SK-N-SH (cell line): ENCODE data around the gene DLL4. TPM values are rescaled to one million over a fixed set of nuclear protein-coding genes. Genes with fewer than 3 reads are reported as not detected.

ENCODE experiments used
- CTCF ChIA-PET: fragments of 300-600, 350-600 bp; formaldehyde crosslinking; extraction: SDS; loops from one replicate; lab custom pipeline; 2021; lab: Yijun Ruan, JAX
- POLR2A ChIA-PET: fragments of 350-600 bp; sonication (Branson Sonifier 250); formaldehyde crosslinking; extraction: SDS; loops from one replicate; lab custom pipeline; 2020; ENCODE audit warnings: antibody characterized with exemption, inconsistent platforms; lab: Yijun Ruan, JAX
- DNase-seq: peaks from one replicate; pipeline ENCODE4 v3.0.0; 2012
- H2AFZ ChIP-seq: fragments of 200-600 bp; sonication (generic); 2 replicates; pipeline ENCODE4 v1.8.1; 2016; ENCODE audit warnings: antibody characterized with exemption, mild to moderate bottlenecking, low read depth
- H3F3A ChIP-seq: fragments of 200-600 bp; sonication (generic); replicated peaks from 2 replicates; pipeline ENCODE3; 2016; ENCODE audit warnings: antibody characterized with exemption, mild to moderate bottlenecking; ENCODE audit not compliant: insufficient read depth
- H3K27ac ChIP-seq, 2 experiments: fragments of 200-500 bp in 1 of 2; fragments of 200-600 bp in 1 of 2; sonication (Bioruptor generic) in 1 of 2; sonication (generic), shearing (Covaris generic) in 1 of 2; 2 replicates each; pipeline versions ENCODE4 v1.5.1 to v1.6.1; 2014 to 2016; ENCODE audit warnings: low read depth in 2 of 2, inconsistent platforms in 1 of 2, low read length in 1 of 2, mild to moderate bottlenecking in 1 of 2, mixed read lengths in 1 of 2
- H3K27me3 ChIP-seq: fragments of 200-600 bp; sonication (generic), shearing (Covaris generic); 2 replicates; pipeline ENCODE4 v1.6.1; 2016; ENCODE audit warnings: mixed run types; ENCODE audit not compliant: insufficient read depth
- H3K36me3 ChIP-seq, 2 experiments: fragments of 200-500 bp in 1 of 2; fragments of 200-600 bp in 1 of 2; sonication (Bioruptor generic) in 1 of 2; sonication (generic) in 1 of 2; replicated peaks in 1 of 2; 2 replicates each; pipeline versions ENCODE3 to v1.5.1; 2014 to 2016; ENCODE audit warnings: low read length in 1 of 2, mild to moderate bottlenecking in 1 of 2; ENCODE audit not compliant: insufficient read depth in 2 of 2, control insufficient read depth in 1 of 2
- H3K4me1 ChIP-seq, 2 experiments: fragments of 200-500 bp in 1 of 2; fragments of 200-600 bp in 1 of 2; sonication (Bioruptor generic) in 1 of 2; sonication (generic), shearing (Covaris generic) in 1 of 2; 2 replicates each; pipeline versions ENCODE4 v1.5.1 to v1.6.1; 2014 to 2016; ENCODE audit warnings: low read depth in 1 of 2, low read length in 1 of 2, mixed run types in 1 of 2; ENCODE audit not compliant: insufficient read depth in 2 of 2, control insufficient read depth in 1 of 2
- H3K4me2 ChIP-seq: fragments of 200-600 bp; sonication (generic), shearing (Covaris generic); 2 replicates; pipeline ENCODE4 v1.6.1; 2017; ENCODE audit warnings: mixed run types
- H3K4me3 ChIP-seq, 2 experiments: fragments of 200-500 bp in 1 of 2; fragments of 200-600 bp in 1 of 2; sonication (Bioruptor generic) in 1 of 2; sonication (generic), shearing (Covaris generic) in 1 of 2; 2 replicates each; pipeline versions ENCODE4 v1.5.1 to v1.8.1; 2014 to 2016; ENCODE audit warnings: low read depth in 2 of 2, inconsistent platforms in 1 of 2, low read length in 1 of 2, mild to moderate bottlenecking in 1 of 2, mixed read lengths in 1 of 2, moderate library complexity in 1 of 2
- H3K79me2 ChIP-seq: fragments of 200-600 bp; sonication (generic); 2 replicates; pipeline ENCODE4 v1.8.1; 2017; ENCODE audit warnings: mild to moderate bottlenecking; ENCODE audit not compliant: insufficient read depth
- H3K9ac ChIP-seq: fragments of 200-600 bp; sonication (generic); 2 replicates; pipeline ENCODE4 v1.6.1; 2017; ENCODE audit warnings: mixed run types
- H3K9me2 ChIP-seq: fragments of 200-600 bp; sonication (generic); 2 replicates; pipeline ENCODE4 v1.6.1; 2017; ENCODE audit warnings: mixed run types
- H3K9me3 ChIP-seq: fragments of 200-600 bp; sonication (generic); 2 replicates; pipeline ENCODE4 v1.6.1; 2017; ENCODE audit warnings: mixed run types, mild to moderate bottlenecking, moderate library complexity
- H4K20me1 ChIP-seq: fragments of 200-600 bp; sonication (generic); 2 replicates; pipeline ENCODE4 v1.6.1; 2017; ENCODE audit warnings: mild to moderate bottlenecking, mixed run types; ENCODE audit not compliant: insufficient read depth
- CTCF ChIP-seq: fragments of 200-600 bp; sonication (generic); IDR thresholded peaks from 2 replicates; pipeline ENCODE4 v1.6.1; 2017; ENCODE audit warnings: antibody characterized with exemption, mild to moderate bottlenecking, moderate library complexity
- ELF1 ChIP-seq: IDR thresholded peaks from 2 replicates; pipeline ENCODE4 v1.4.0; 2012
- FOSL2 ChIP-seq: IDR thresholded peaks from 2 replicates; pipeline ENCODE4 v1.4.0; 2012; ENCODE audit warnings: low read depth, mild to moderate bottlenecking, moderate library complexity, borderline replicate concordance
- FOXJ3 ChIP-seq: sonication (generic); formaldehyde crosslinking; IDR thresholded peaks from 2 replicates; pipeline ENCODE4 v1.5.1; 2020; ENCODE audit warnings: mild to moderate bottlenecking, missing genetic modification reagents
- GABPA ChIP-seq: IDR thresholded peaks from 2 replicates; pipeline ENCODE4 v1.4.0; 2012; ENCODE audit warnings: low read depth, mild to moderate bottlenecking
- JUND ChIP-seq: IDR thresholded peaks from 2 replicates; pipeline ENCODE4 v1.4.0; 2012
- MAX ChIP-seq: IDR thresholded peaks from 2 replicates; pipeline ENCODE4 v1.4.0; 2012; ENCODE audit warnings: low read depth
- MXI1 ChIP-seq: IDR thresholded peaks from 2 replicates; pipeline ENCODE4 v1.6.1; 2012; ENCODE audit warnings: mild to moderate bottlenecking, low read depth, low read length, improper control_type of control experiment
- NFIC ChIP-seq: IDR thresholded peaks from 2 replicates; pipeline ENCODE4 v1.4.0; 2012; ENCODE audit warnings: borderline replicate concordance
- NRF1 ChIP-seq: IDR thresholded peaks from 2 replicates; pipeline ENCODE4 v1.6.1; 2012; ENCODE audit warnings: low read depth, mild to moderate bottlenecking, low read length
- POLR2AphosphoS5 ChIP-seq: IDR thresholded peaks from 2 replicates; pipeline ENCODE4 v1.6.1; 2012; ENCODE audit warnings: low read depth, low read length
- RCOR1 ChIP-seq: fragments of 150-350 bp; IDR thresholded peaks from 2 replicates; pipeline ENCODE4 v1.6.1; 2017; ENCODE audit warnings: antibody characterized with exemption, low read length
- RFX5 ChIP-seq: IDR thresholded peaks from 2 replicates; pipeline ENCODE4 v1.6.1; 2012; ENCODE audit warnings: mild to moderate bottlenecking, improper control_type of control experiment, low read length
- RXRA ChIP-seq: IDR thresholded peaks from 2 replicates; pipeline ENCODE4 v1.4.0; 2012; ENCODE audit warnings: low read depth, mild to moderate bottlenecking, borderline replicate concordance
- SIN3A ChIP-seq: IDR thresholded peaks from 2 replicates; pipeline ENCODE4 v1.6.1; 2012; ENCODE audit warnings: low read depth, mild to moderate bottlenecking, low read length, moderate library complexity, borderline replicate concordance
- SMC3 ChIP-seq: IDR thresholded peaks from 2 replicates; pipeline ENCODE4 v1.6.1; 2012; ENCODE audit warnings: low read depth, low read length, improper control_type of control experiment
- TAF1 ChIP-seq: IDR thresholded peaks from 2 replicates; pipeline ENCODE4 v1.6.1; 2012; ENCODE audit warnings: low read depth, mild to moderate bottlenecking, low read length, moderate library complexity, borderline replicate concordance
- USF2 ChIP-seq: fragments of 150-350 bp; IDR thresholded peaks from 2 replicates; pipeline ENCODE4 v1.6.1; 2017; ENCODE audit warnings: antibody characterized with exemption, low read length, low read depth, borderline replicate concordance
- WGBS: methylation state at CpG from one replicate; pipeline ENCODE4 v1.1.6; 2017; ENCODE audit warnings: low lambda C conversion rate; 5-methylcytosine and 5-hydroxymethylcytosine counted together
- polyA plus RNA-seq, 3 experiments: library from polyadenylated mRNA; depleted of rRNA; stranded (reverse); fragments of >200 nt; gene quantifications; 2 replicates each; pipeline ENCODE4 v1.2.3, GENCODE V29; 2012
- TF ChIP-seq, protein P1 (sequence below): IDR thresholded peaks from 2 replicates; pipeline ENCODE4 v1.4.0; 2012; ENCODE audit warnings: low read depth, borderline replicate concordance

DLL4 gene
- polyA plus RNA-seq, 1 of the 3 experiments (the other 2 are of a cell fraction) = 0.03 TPM

GRCh38 chr15:40985541-40986330 is 56.6 kb downstream of the DLL4 start:
- CTCF ChIA-PET = no interaction called here
- H3K79me2 ChIP-seq = no peaks in the 10 kb centered on the region
- no peak overlapping the region for H3K4me3 ChIP-seq
- WGBS = 63% methylated on average over 6 of the region's 6 CpGs
- peak overlapping the region; percentile 21; the same call in 1 of the 2 replicates for H3K4me2 ChIP-seq
- H3K9ac ChIP-seq = peak overlapping the region; percentile 40; the same call in 1 of the 2 replicates
- H3K9me2 ChIP-seq = no peaks in the 10 kb centered on the region
- no peaks in the 10 kb centered on the region for H4K20me1 ChIP-seq
- H3K27me3 ChIP-seq = no peaks in the 10 kb centered on the region
- peaks cover 50 to 54% of the 10 kb centered on the region in 2 experiments for H3K36me3 ChIP-seq
- POLR2A ChIA-PET = no interaction called here
- H3K27ac ChIP-seq = peak overlapping the region in 1 of 2 experiments; percentile 91; a peak in 2 of 4 replicates
- peaks cover 52% of the 10 kb centered on the region for H3F3A ChIP-seq
- H3K4me1 ChIP-seq = peaks cover 0 to 38% of the 10 kb centered on the region in 2 experiments; a peak in 2 of 4 replicates
- H3K9me3 ChIP-seq = no peaks in the 10 kb centered on the region
- TF ChIP-seq SIN3A (no peak), JUND (no peak), FOSL2 (peak; percentile 47; the same call in 1 of the 2 replicates)
- H2AFZ ChIP-seq = no peak overlapping the region
- DNase-seq = no peak

DNA sequence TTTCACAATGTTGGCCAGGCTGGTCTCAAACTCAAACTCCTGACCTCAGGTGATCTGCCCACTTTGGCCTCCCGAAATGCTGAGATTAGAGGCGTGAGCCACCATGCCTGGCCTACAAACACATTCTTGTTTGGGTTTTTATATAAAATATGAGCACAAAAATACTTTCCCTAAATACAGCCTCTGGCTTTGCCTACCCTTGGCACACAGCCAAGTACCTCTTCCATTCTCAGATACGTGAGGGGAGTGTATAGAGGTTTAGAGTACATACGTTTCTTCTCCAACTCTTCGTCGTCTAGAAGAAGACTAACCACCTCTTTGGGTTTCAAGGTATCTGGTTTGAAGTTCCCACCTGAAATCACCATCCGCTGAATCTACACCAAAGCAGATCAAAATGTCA is 57.7 kb downstream of the DLL4 start:
- peaks cover 46 to 48% of the 10 kb centered on the region in 2 experiments for H3K36me3 ChIP-seq
- TF ChIP-seq NFIC = peak; percentile 40; the same call in 1 of the 2 replicates
- no peak for TF ChIP-seq FOSL2
- DNase-seq = no peak
- WGBS = 93% methylated on average over 7 of the region's 7 CpGs
- peaks cover 51% of the 10 kb centered on the region for H3F3A ChIP-seq
- no peaks in the 10 kb centered on the region for H3K79me2 ChIP-seq
- H3K4me3 ChIP-seq = no peak overlapping the region
- POLR2A ChIA-PET = no interaction called here
- no peaks in the 10 kb centered on the region for H3K9me3 ChIP-seq
- H3K4me2 ChIP-seq = no peak overlapping the region
- H4K20me1 ChIP-seq = no peaks in the 10 kb centered on the region
- H2AFZ ChIP-seq = no peak overlapping the region
- H3K9me2 ChIP-seq = no peaks in the 10 kb centered on the region
- no peak overlapping the region for H3K9ac ChIP-seq
- peak overlapping the region in 1 of 2 experiments; percentile 91; a peak in 1 of 4 replicates for H3K27ac ChIP-seq
- CTCF ChIA-PET = no interaction called here
- no peaks in the 10 kb centered on the region for H3K27me3 ChIP-seq
- H3K4me1 ChIP-seq = peaks cover 0 to 38% of the 10 kb centered on the region in 2 experiments; a peak in 2 of 4 replicates

DNA sequence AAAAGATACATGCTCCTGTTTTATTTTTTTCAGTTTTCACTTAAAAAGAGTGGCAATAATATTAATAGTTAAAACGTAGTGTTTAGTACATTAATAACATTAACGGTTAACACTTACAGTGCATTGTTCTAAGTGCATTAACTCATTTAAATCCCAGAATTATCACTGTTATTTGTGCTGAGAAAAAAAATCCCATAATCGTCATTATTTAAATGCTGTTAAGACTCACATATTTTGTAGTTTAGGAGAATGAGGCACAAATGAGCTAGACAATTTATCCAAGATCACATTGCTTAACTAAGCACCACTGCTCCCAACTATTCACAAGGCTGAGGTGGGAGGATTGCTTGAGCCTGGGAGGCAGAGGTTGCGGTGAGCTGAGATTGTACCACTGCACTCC is 59.0 kb downstream of the DLL4 start:
- peaks cover 36 to 46% of the 10 kb centered on the region in 2 experiments for H3K36me3 ChIP-seq
- no peaks in the 10 kb centered on the region for H3K9me2 ChIP-seq
- H3K27me3 ChIP-seq = no peaks in the 10 kb centered on the region
- peaks cover 0 to 40% of the 10 kb centered on the region in 2 experiments; a peak in 2 of 4 replicates for H3K4me1 ChIP-seq
- H3K9me3 ChIP-seq = no peaks in the 10 kb centered on the region
- no peak overlapping the region for H2AFZ ChIP-seq
- DNase-seq = no peak
- ChIA-PET CTCF (interaction anchor here (0.9 to 2.1 kb wide), 4 partner anchors 23 to 197 kb away, joined by 3 to 6 read pairs (median 4); no protein-coding TSS in a partner anchor), POLR2A (no interaction called here)
- H3F3A ChIP-seq = peaks cover 38% of the 10 kb centered on the region
- TF ChIP-seq SMC3 = no peak
- no peak for TF ChIP-seq POLR2AphosphoS5
- TF ChIP-seq MAX = no peak
- TF ChIP-seq RCOR1 = no peak
- TF ChIP-seq USF2 = no peak
- TF ChIP-seq, protein P1, sequence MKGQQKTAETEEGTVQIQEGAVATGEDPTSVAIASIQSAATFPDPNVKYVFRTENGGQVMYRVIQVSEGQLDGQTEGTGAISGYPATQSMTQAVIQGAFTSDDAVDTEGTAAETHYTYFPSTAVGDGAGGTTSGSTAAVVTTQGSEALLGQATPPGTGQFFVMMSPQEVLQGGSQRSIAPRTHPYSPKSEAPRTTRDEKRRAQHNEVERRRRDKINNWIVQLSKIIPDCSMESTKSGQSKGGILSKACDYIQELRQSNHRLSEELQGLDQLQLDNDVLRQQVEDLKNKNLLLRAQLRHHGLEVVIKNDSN = no peak
- no peak for TF ChIP-seq RFX5
- TF ChIP-seq FOXJ3 (CRISPR knock-in tag) = no peak
- TF ChIP-seq FOSL2 = no peak
- no peak for TF ChIP-seq ELF1
- no peak for TF ChIP-seq CTCF
- TF ChIP-seq RXRA = no peak
- no peak for TF ChIP-seq NRF1
- no peak for TF ChIP-seq GABPA
- no peak for TF ChIP-seq TAF1
- no peak for TF ChIP-seq MXI1
- no peak for TF ChIP-seq JUND
- TF ChIP-seq, all 33 proteins: peak for 0
- Histone ChIP-seq H3K4me2 (no peak overlapping the region), H3K4me3 (no peak overlapping the region), H3K9ac (no peak overlapping the region), H3K27ac (no peak overlapping the region), H4K20me1 (no peaks in the 10 kb centered on the region), H3K79me2 (no peaks in the 10 kb centered on the region)
- 96% methylated on average over 4 of the region's 4 CpGs for WGBS
